GM12874 (cell line): ENCODE data around the gene PWWP2B.

Source experiments
- CTCF ChIP-seq: IDR thresholded peaks from 2 replicates; pipeline ENCODE4 v1.5.1; 2011; ENCODE audit warnings: low read depth, mild to moderate bottlenecking, control low read depth, low read length, moderate library complexity; ENCODE audit not compliant: insufficient read depth

Gene PWWP2B

GRCh38 chr10:132412316-132413192 is 15.6 kb downstream of the PWWP2B start:
- TF ChIP-seq CTCF = no peak

DNA sequence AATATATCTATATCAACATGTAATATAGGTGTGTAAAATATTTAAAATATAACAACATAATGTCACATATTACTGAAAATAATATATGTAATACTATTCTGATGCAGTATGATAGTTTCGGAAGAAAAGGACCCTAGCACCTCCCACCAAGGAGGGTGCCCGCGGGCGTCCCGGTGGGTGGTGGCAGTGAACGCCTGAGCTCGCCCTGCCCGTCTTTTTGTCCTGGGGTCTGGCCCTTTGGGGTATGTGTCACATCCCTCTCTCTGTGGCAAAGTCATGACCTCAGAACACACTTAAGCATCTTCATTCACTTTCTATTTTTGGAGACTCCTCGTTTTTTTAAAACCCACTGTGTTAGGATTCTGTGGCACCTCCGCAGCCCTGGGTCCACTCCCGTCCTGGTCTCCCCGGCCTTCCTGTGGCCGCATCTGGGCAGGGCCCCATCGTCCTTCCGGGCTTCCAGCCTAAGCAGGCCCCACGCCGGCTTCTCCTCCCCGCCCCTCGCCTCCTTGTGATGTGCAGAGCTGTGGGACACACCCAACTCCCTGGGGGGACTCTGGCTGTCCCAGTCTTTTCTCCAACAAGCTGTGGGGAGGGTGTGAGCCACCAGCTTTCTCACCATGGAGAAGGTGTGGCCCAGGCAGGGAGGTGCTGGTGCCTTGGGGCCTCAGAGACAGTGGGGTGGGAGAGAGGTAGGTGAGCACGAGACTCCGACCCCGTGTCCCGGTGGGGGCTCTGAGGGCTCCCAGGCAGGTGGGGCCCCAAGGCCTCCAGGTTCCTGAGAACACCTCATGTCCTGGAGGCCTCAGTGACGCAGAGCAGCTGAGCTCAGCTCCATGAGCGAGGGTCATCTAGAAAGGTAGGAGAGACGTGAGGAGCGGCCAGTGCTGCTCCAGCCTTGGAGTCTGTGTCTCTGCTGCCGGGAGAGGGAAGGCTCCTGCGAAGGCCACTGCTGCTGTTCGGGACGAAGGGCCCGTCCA is 16.5 kb downstream of the PWWP2B start:
- no peak for TF ChIP-seq CTCF

DNA sequence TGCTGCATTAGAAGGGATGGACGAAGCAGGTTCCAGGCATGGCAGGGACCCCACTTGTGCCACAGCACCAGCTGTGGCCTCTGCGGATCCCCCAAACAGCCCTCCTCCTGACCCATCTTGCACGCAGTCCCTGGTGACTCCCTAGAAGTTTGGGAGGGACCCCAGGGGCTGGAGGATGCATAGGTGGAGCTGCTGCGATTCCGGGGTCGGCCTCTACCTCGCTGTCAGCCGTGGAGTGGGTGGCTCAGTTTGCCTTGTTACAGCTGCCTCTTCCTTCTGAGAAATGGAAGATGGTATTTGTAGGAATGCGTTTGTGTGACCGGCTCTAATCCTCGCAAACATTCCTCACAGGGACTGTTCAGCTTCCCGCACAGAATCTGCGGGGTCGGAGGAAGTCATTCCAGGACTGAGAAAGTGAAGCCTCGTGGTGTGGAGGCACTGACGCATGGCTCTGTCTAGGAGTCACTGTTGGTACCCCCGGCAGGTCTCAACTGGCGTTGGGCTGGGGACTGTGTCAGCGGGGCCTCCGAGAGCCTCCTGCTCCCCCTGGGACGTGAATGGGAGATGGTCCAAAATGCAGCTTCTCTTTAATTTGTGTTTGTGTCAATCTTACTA is 17.5 kb downstream of the PWWP2B start:
- TF ChIP-seq CTCF = no peak

GRCh38 chr10:132415255-132415654 is 18.3 kb downstream of the PWWP2B start:
- TF ChIP-seq CTCF = no peak

- TF ChIP-seq CTCF = no peak
Measured at GRCh38 chr10:132415956-132416355, 19.0 kb downstream of the PWWP2B start.

- no peak for TF ChIP-seq CTCF
Measured at GRCh38 chr10:132416566-132417256, 19.7 kb downstream of the PWWP2B start.
